Liver (tissue), 9 donors: ENCODE data around the gene HCFC1. TPM values are rescaled to one million over a fixed set of nuclear protein-coding genes. Genes with fewer than 3 reads are reported as not detected.

Experiments used
- DNase-seq: peaks from one replicate; pipeline ENCODE4 v3.0.0-alpha.2; 2017; ENCODE audit warnings: low spot score
- H3K27ac ChIP-seq, 2 donors: one replicate each; pipeline ENCODE4 v1.7.0; 2013; ENCODE audit warnings: inconsistent platforms in 2 of 2, low read length in 2 of 2, control low read depth in 1 of 2, low read depth in 1 of 2, mild to moderate bottlenecking in 1 of 2
- H3K27me3 ChIP-seq, 4 donors: one replicate each; pipeline versions ENCODE4 v1.6.1 to v1.7.0; 2013; ENCODE audit warnings: low read length in 3 of 4, inconsistent platforms in 1 of 4, mild to moderate bottlenecking in 1 of 4, moderate library complexity in 1 of 4; ENCODE audit not compliant: control insufficient read depth in 4 of 4, insufficient read depth in 4 of 4
- H3K36me3 ChIP-seq, 4 donors: one replicate each; pipeline versions ENCODE4 v1.6.1 to v1.7.0; 2013; ENCODE audit warnings: low read length in 3 of 4, mild to moderate bottlenecking in 3 of 4, low read depth in 1 of 4, moderate library complexity in 1 of 4; ENCODE audit not compliant: control insufficient read depth in 4 of 4, insufficient read depth in 3 of 4
- H3K4me1 ChIP-seq, 4 donors: one replicate each; pipeline versions ENCODE4 v1.6.1 to v1.7.0; 2013; ENCODE audit warnings: low read length in 3 of 4, mild to moderate bottlenecking in 3 of 4, moderate library complexity in 1 of 4; ENCODE audit not compliant: control insufficient read depth in 4 of 4, insufficient read depth in 4 of 4
- H3K4me3 ChIP-seq, 3 donors: one replicate each; pipeline versions ENCODE4 v1.6.1 to v1.7.0; 2013; ENCODE audit warnings: low read length in 3 of 3, control low read depth in 1 of 3, low read depth in 1 of 3, mild to moderate bottlenecking in 1 of 3
- H3K9ac ChIP-seq, 2 donors: one replicate each; pipeline ENCODE4 v1.7.0; 2013; ENCODE audit warnings: low read length in 2 of 2, mild to moderate bottlenecking in 2 of 2, moderate library complexity in 2 of 2, control low read depth in 1 of 2, low read depth in 1 of 2
- H3K9me3 ChIP-seq, 4 donors: one replicate each; pipeline versions ENCODE4 v1.6.1 to v1.7.0; 2013; ENCODE audit warnings: low read length in 3 of 4; ENCODE audit not compliant: control insufficient read depth in 4 of 4
- ATF3 ChIP-seq: IDR thresholded peaks from 2 replicates; pipeline ENCODE4 v1.6.1; 2016; ENCODE audit warnings: antibody characterized with exemption
- CTCF ChIP-seq: fragments of 150-350 bp; IDR thresholded peaks from 2 replicates; pipeline ENCODE4 v1.5.1; 2017; ENCODE audit warnings: improper control_type of control experiment, low read depth, low read length; ENCODE audit not compliant: missing input control
- EGR1 ChIP-seq, 2 donors: IDR thresholded peaks; 2 replicates each; pipeline ENCODE4 v1.6.1; 2016 to 2018; ENCODE audit warnings: antibody characterized with exemption in 2 of 2, low read depth in 2 of 2
- FOXA1 ChIP-seq: IDR thresholded peaks from 2 replicates; pipeline ENCODE4 v1.6.1; 2016; ENCODE audit warnings: antibody characterized with exemption
- FOXA2 ChIP-seq: IDR thresholded peaks from 2 replicates; pipeline ENCODE4 v1.6.1; 2016; ENCODE audit warnings: antibody characterized with exemption
- GABPA ChIP-seq, 2 donors: IDR thresholded peaks in 1 of 2; conservative IDR thresholded peaks in 1 of 2; 2 replicates each; pipeline ENCODE4 v1.6.1; 2016; ENCODE audit warnings: antibody characterized with exemption in 2 of 2, mild to moderate bottlenecking in 1 of 2, moderate library complexity in 1 of 2
- HNF4A ChIP-seq, 2 donors: conservative IDR thresholded peaks; 2 replicates each; pipeline ENCODE4 v1.6.1; 2016; ENCODE audit warnings: antibody characterized with exemption in 2 of 2, mild to moderate bottlenecking in 2 of 2
- HNF4G ChIP-seq: IDR thresholded peaks from 2 replicates; pipeline ENCODE4 v1.6.1; 2016; ENCODE audit warnings: antibody characterized with exemption
- JUND ChIP-seq, 2 donors: IDR thresholded peaks; 2 replicates each; pipeline ENCODE4 v1.6.1; 2016; ENCODE audit warnings: antibody characterized with exemption in 2 of 2
- MAX ChIP-seq: IDR thresholded peaks from 2 replicates; pipeline ENCODE4 v1.6.1; 2016; ENCODE audit warnings: antibody characterized with exemption
- RAD21 ChIP-seq, 2 donors: IDR thresholded peaks; 2 replicates each; pipeline ENCODE4 v1.6.1; 2016; ENCODE audit warnings: antibody characterized with exemption in 2 of 2, mild to moderate bottlenecking in 2 of 2
- REST ChIP-seq: IDR thresholded peaks from 2 replicates; pipeline ENCODE4 v1.6.1; 2016; ENCODE audit warnings: antibody characterized with exemption, mild to moderate bottlenecking
- RXRA ChIP-seq, 2 donors: IDR thresholded peaks; 2 replicates each; pipeline ENCODE4 v1.6.1; 2017 to 2018; ENCODE audit warnings: antibody characterized with exemption in 2 of 2, mild to moderate bottlenecking in 1 of 2
- SP1 ChIP-seq: IDR thresholded peaks from 2 replicates; pipeline ENCODE4 v1.6.1; 2018; ENCODE audit warnings: antibody characterized with exemption, mild to moderate bottlenecking
- TAF1 ChIP-seq: conservative IDR thresholded peaks from 2 replicates; pipeline ENCODE4 v1.6.1; 2016; ENCODE audit warnings: antibody characterized with exemption, mild to moderate bottlenecking
- YY1 ChIP-seq: IDR thresholded peaks from 2 replicates; pipeline ENCODE4 v1.6.1; 2016; ENCODE audit warnings: antibody characterized with exemption, mild to moderate bottlenecking
- ZBTB33 ChIP-seq: IDR thresholded peaks from 2 replicates; pipeline ENCODE4 v1.6.1; 2016; ENCODE audit warnings: antibody characterized with exemption
- WGBS: extraction: QIAGEN DNeasy Blood & Tissue Kit; methylation state at CpG from one replicate; pipeline ENCODE4 v1.1.7; 2013; 5-methylcytosine and 5-hydroxymethylcytosine counted together
- polyA plus RNA-seq, 2 donors: library from polyadenylated mRNA; stranded (reverse) in 1 of 2; unstranded in 1 of 2; fragments of 200-250 nt in 1 of 2; fragments of >200 nt in 1 of 2; fragmentation: Nextera tagmentation in 1 of 2; extraction: Ambion mirVana in 1 of 2; gene quantifications; one replicate each; pipeline versions ENCODE4 v1.2.1 to v1.2.3, GENCODE V29; 2013 to 2015
- total RNA-seq, 2 donors: library from RNA; depleted of rRNA; stranded (reverse); fragments of >200 nt; gene quantifications; one replicate each; pipeline ENCODE4 v1.2.3, GENCODE V29; 2014
- donor health status: healthy.
- donor health status: healthy.
- donor health status: healthy.
- donor health status: healthy.
- donor health status: healthy.

The HCFC1 gene
- total and polyA plus RNA-seq, 4 donors, result 7.9 to 26.9 (median 13.9) TPM

- 89% methylated on average over 32 of the region's 32 CpGs for WGBS
- Histone ChIP-seq H3K4me3 (no peak overlapping the region), H3K36me3 (no peaks in the 10 kb centered on the region), H3K4me1 (peaks cover 0 to 10% (median 4%) of the 10 kb centered on the region in 4 donors), H3K27me3 (no peaks in the 10 kb centered on the region), H3K9ac (no peak overlapping the region), H3K27ac (no peak overlapping the region), H3K9me3 (no peaks in the 10 kb centered on the region)
- TF ChIP-seq FOXA1 (no peak), CTCF (no peak), EGR1 (IDR thresholded peaks at IDR 0.05; ENCODE audit: low read depth in 2 of 2) (no peak), HNF4A (conservative IDR thresholded peaks at IDR 0.05) (no peak), FOXA2 (no peak), TAF1 (no peak), ZBTB33 (no peak), JUND (IDR thresholded peaks at IDR 0.05) (no peak), GABPA (IDR thresholded peaks at IDR 0.05 in 1 of 2, conservative IDR thresholded peaks at IDR 0.05 in 1 of 2) (no peak), ATF3 (no peak), MAX (no peak), RXRA (IDR thresholded peaks at IDR 0.05) (no peak), SP1 (no peak), HNF4G (no peak), RAD21 (IDR thresholded peaks at IDR 0.05) (no peak), REST (no peak), YY1 (no peak)
- no peak for DNase-seq
Observed at GRCh38 chrX:153905481-153906095, 66.0 kb downstream of the HCFC1 start.
